IMR-90 (cell line): ENCODE measurements around the gene PLAGL1. TPM values are rescaled to one million over a fixed set of nuclear protein-coding genes. Genes with fewer than 3 reads are reported as not detected.

Source experiments
- ATAC-seq: fragments of 200-7000 bp; cut with Tn5 transposase; 2 replicates; pipeline ENCODE4 v1.9.1; 2020; ENCODE audit warnings: low read depth, mild to moderate bottlenecking, moderate library complexity
- BruUV-seq: library from RNA; stranded (reverse); fragments of 400-500 nt; replicated peaks from 2 replicates; lab custom pipeline; 2021; lab: Mats Ljungman, UMichigan
- CTCF ChIA-PET: fragments of 300-600 bp; formaldehyde crosslinking; extraction: SDS; loops from one replicate; lab custom pipeline; 2021; ENCODE audit warnings: antibody characterized with exemption; lab: Yijun Ruan, JAX
- POLR2A ChIA-PET: fragments of 300-600 bp; sonication (Branson Sonifier 250); formaldehyde crosslinking; loops from one replicate; lab custom pipeline; 2022; ENCODE audit warnings: antibody characterized with exemption; ENCODE audit not compliant: unreplicated experiment; lab: Charles Lee
- DNase-seq: peaks from one replicate; pipeline ENCODE4 v3.0.0; 2013
- H2AFZ ChIP-seq: replicated peaks from 2 replicates; pipeline ENCODE3; 2013; ENCODE audit warnings: low read length, mild to moderate bottlenecking; ENCODE audit not compliant: poor library complexity
- H2AK5ac ChIP-seq: 2 replicates; pipeline ENCODE4 v1.6.1; 2013; ENCODE audit warnings: low read depth, low read length, inconsistent platforms
- H2AK9ac ChIP-seq: replicated peaks from 2 replicates; pipeline ENCODE3; 2013; ENCODE audit warnings: mild to moderate bottlenecking, low read depth, low read length, moderate library complexity; ENCODE audit not compliant: poor library complexity
- H2BK120ac ChIP-seq: 2 replicates; pipeline ENCODE4 v1.6.1; 2013; ENCODE audit warnings: low read depth, low read length, inconsistent platforms
- H2BK15ac ChIP-seq: 3 replicates; pipeline ENCODE4 v1.6.1; 2013; ENCODE audit warnings: low read depth, low read length, inconsistent platforms
- H2BK20ac ChIP-seq: 2 replicates; pipeline ENCODE4 v1.6.1; 2013; ENCODE audit warnings: low read depth, mild to moderate bottlenecking, inconsistent platforms, low read length, moderate library complexity
- H2BK5ac ChIP-seq: 2 replicates; pipeline ENCODE4 v1.6.1; 2013; ENCODE audit warnings: mild to moderate bottlenecking, low read depth, low read length, inconsistent platforms; ENCODE audit not compliant: poor library complexity, severe bottlenecking
- H3K14ac ChIP-seq: replicated peaks from 2 replicates; pipeline ENCODE4 v1.6.1; 2013; ENCODE audit warnings: low read depth, low read length, inconsistent platforms
- H3K18ac ChIP-seq: 2 replicates; pipeline ENCODE4 v1.6.1; 2013; ENCODE audit warnings: low read depth, low read length, control low read depth
- H3K23ac ChIP-seq: 2 replicates; pipeline ENCODE4 v1.6.1; 2013; ENCODE audit warnings: low read depth, low read length, inconsistent platforms
- H3K27ac ChIP-seq: 2 replicates; pipeline ENCODE4 v1.5.1; 2013; ENCODE audit warnings: mild to moderate bottlenecking, control low read depth, low read length; ENCODE audit not compliant: insufficient read depth
- H3K27me3 ChIP-seq: 2 replicates; pipeline ENCODE4 v1.6.1; 2013; ENCODE audit warnings: low read length; ENCODE audit not compliant: control insufficient read depth, insufficient read depth
- H3K36me3 ChIP-seq: 2 replicates; pipeline ENCODE4 v1.6.1; 2013; ENCODE audit warnings: low read length, mixed read lengths; ENCODE audit not compliant: control insufficient read depth, insufficient read depth
- H3K4ac ChIP-seq: 2 replicates; pipeline ENCODE4 v1.6.1; 2013; ENCODE audit warnings: low read depth, low read length, inconsistent platforms
- H3K4me1 ChIP-seq: 2 replicates; pipeline ENCODE4 v1.6.1; 2013; ENCODE audit warnings: low read length, mixed read lengths; ENCODE audit not compliant: control insufficient read depth, insufficient read depth
- H3K4me2 ChIP-seq: 2 replicates; pipeline ENCODE4 v1.6.1; 2013; ENCODE audit warnings: low read depth, mild to moderate bottlenecking, control low read depth, low read length, moderate library complexity
- H3K4me3 ChIP-seq: 2 replicates; pipeline ENCODE4 v1.5.1; 2013; ENCODE audit warnings: low read depth, mild to moderate bottlenecking, control low read depth, low read length, moderate library complexity; ENCODE audit not compliant: insufficient read depth
- H3K56ac ChIP-seq: 2 replicates; pipeline ENCODE4 v1.6.1; 2013; ENCODE audit warnings: low read length, inconsistent platforms; ENCODE audit not compliant: insufficient read depth; ENCODE audit errors: extremely low read depth
- H3K79me1 ChIP-seq, 2 experiments: 2 replicates each; pipeline ENCODE4 v1.6.1; 2013; ENCODE audit warnings: low read length in 2 of 2, inconsistent platforms in 1 of 2, low read depth in 1 of 2
- H3K9ac ChIP-seq: 2 replicates; pipeline ENCODE4 v1.6.1; 2013; ENCODE audit warnings: low read depth, low read length, control low read depth
- H3K9me1 ChIP-seq: 2 replicates; pipeline ENCODE4 v1.6.1; 2013; ENCODE audit warnings: low read length, inconsistent platforms; ENCODE audit not compliant: insufficient read depth
- H3K9me3 ChIP-seq: 2 replicates; pipeline ENCODE4 v1.6.1; 2013; ENCODE audit warnings: low read length; ENCODE audit not compliant: control insufficient read depth, insufficient read depth
- H4K20me1 ChIP-seq: 2 replicates; pipeline ENCODE4 v1.6.1; 2013; ENCODE audit warnings: low read length, inconsistent platforms; ENCODE audit not compliant: insufficient read depth
- H4K5ac ChIP-seq: 2 replicates; pipeline ENCODE4 v1.6.1; 2013; ENCODE audit warnings: mild to moderate bottlenecking, low read depth, low read length, control low read depth
- H4K8ac ChIP-seq, 2 experiments: 2 replicates each; pipeline ENCODE4 v1.6.1; 2013; ENCODE audit warnings: low read depth in 2 of 2, low read length in 2 of 2, control low read depth in 1 of 2, inconsistent platforms in 1 of 2
- H4K91ac ChIP-seq: 2 replicates; pipeline ENCODE4 v1.6.1; 2013; ENCODE audit warnings: low read depth, low read length, inconsistent platforms; ENCODE audit not compliant: insufficient read depth
- CTCF ChIP-seq: conservative IDR thresholded peaks from 2 replicates; pipeline ENCODE4 v1.5.1; 2012; ENCODE audit warnings: mild to moderate bottlenecking, low read depth, low read length, improper control_type of control experiment
- MAZ ChIP-seq: IDR thresholded peaks from 2 replicates; pipeline ENCODE4 v1.6.1; 2012; ENCODE audit warnings: low read depth, mild to moderate bottlenecking, low read length, improper control_type of control experiment, moderate library complexity, borderline replicate concordance
- MXI1 ChIP-seq: IDR thresholded peaks from 2 replicates; pipeline ENCODE4 v1.6.1; 2012; ENCODE audit warnings: low read depth, mild to moderate bottlenecking, low read length, moderate library complexity, borderline replicate concordance
- NFE2L2 ChIP-seq: fragments of 150-350 bp; IDR thresholded peaks from 2 replicates; pipeline ENCODE4 v1.6.1; 2016; ENCODE audit warnings: low read depth, mild to moderate bottlenecking, low read length
- RCOR1 ChIP-seq: IDR thresholded peaks from 2 replicates; pipeline ENCODE4 v1.6.1; 2012; ENCODE audit warnings: mild to moderate bottlenecking, low read length, improper control_type of control experiment; ENCODE audit not compliant: insufficient replicate concordance
- WGBS, 2 experiments: methylation state at CpG; one replicate each; pipeline versions ENCODE4 v1.1.5 to v1.1.7; 2013; ENCODE audit warnings: missing lambda C conversion rate in 2 of 2; ENCODE audit not compliant: insufficient read length in 1 of 2; ENCODE audit errors: extremely low coverage in 2 of 2; 5-methylcytosine and 5-hydroxymethylcytosine counted together
- dilution Hi-C: fragments of 300-500 bp; cut with HindIII; formaldehyde crosslinking; loops from one replicate; pipeline ENCODE4 v1.14.3; 2018; ENCODE audit warnings: low sequenced_read_pairs; ENCODE audit not compliant: unreplicated experiment
- in situ Hi-C: fragments of 300-500 bp; cut with MboI; formaldehyde crosslinking; loops from 3 replicates; pipeline ENCODE4 v1.14.3; 2019; ENCODE audit warnings: low sequenced_read_pairs, inconsistent platforms, mixed read lengths
- intact Hi-C: fragments of 100-400 bp; cut with micrococcal nuclease; formaldehyde crosslinking; loops from 2 replicates; pipeline ENCODE4 v1.10.0; 2022
- polyA plus RNA-seq, 3 experiments: library from polyadenylated mRNA; depleted of rRNA; stranded (reverse); fragments of >200 nt; gene quantifications; 2 replicates each; pipeline ENCODE4 v1.2.3, GENCODE V29; 2012; ENCODE audit warnings: low replicate concordance in 1 of 3
- total RNA-seq: library from RNA; depleted of rRNA; stranded (reverse); fragments of >200 nt; gene quantifications from 2 replicates; pipeline ENCODE4 v1.2.3, GENCODE V29; 2012

PLAGL1 gene
- total and polyA plus RNA-seq, 2 of the 4 experiments (the other 2 are of a cell fraction): 23.3 to 73.8 TPM

DNA sequence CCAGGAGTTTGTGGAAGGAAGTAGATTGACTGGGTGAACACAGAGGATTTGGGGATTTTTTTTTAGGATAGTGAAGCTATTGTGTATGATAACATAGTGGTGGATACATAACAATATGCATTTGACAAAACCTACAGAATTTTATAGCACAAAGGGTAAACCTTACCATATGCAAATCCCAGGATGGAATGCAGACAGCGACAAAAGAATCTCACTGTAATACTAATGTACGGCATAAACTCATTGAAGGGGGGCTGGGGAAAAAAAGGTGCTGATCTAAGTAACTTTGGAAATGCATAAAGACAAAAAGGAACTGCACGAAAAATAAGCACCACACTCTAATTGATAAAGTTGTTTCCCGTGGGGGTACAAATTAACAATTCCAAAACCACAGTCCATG is 15.2 kb upstream of the PLAGL1 start:
- no peak for ATAC-seq

More for the DNA sequence above, 15.2 kb upstream of the PLAGL1 start:
- H3K27me3 ChIP-seq: peaks cover 7% of the 10 kb centered on the region
- no peak overlapping the region for H3K56ac ChIP-seq
- no peak overlapping the region for H3K4ac ChIP-seq
- H2BK120ac ChIP-seq: no peak overlapping the region
- H3K9me1 ChIP-seq: no peaks in the 10 kb centered on the region
- H3K9ac ChIP-seq: no peak overlapping the region
- H2BK15ac ChIP-seq: no peak overlapping the region
- no peak overlapping the region for H2AK9ac ChIP-seq
- H2BK20ac ChIP-seq: no peak overlapping the region
- ChIA-PET CTCF (interaction anchor here (0.6 to 0.9 kb wide), 2 partner anchors 63 to 193 kb away, joined by 3 read pairs; no protein-coding TSS in a partner anchor), POLR2A (no interaction called here)
- H3K4me2 ChIP-seq: no peak overlapping the region
- H3K4me3 ChIP-seq: no peak overlapping the region
- H3K14ac ChIP-seq: no peak overlapping the region
- no CpG with 5 or more reads among the region's 4 CpGs for WGBS, 2 experiments
- H4K5ac ChIP-seq: no peak overlapping the region
- H4K8ac ChIP-seq: no peak overlapping the region
- no TSS peak for BruUV-seq
- dilution Hi-C loops: no loop called here
- no peaks in the 10 kb centered on the region for H3K9me3 ChIP-seq
- H4K20me1 ChIP-seq: no peaks in the 10 kb centered on the region
- no peak overlapping the region for H4K91ac ChIP-seq
- no peak overlapping the region for H3K18ac ChIP-seq
- no peak for TF ChIP-seq MAZ
- no peak for TF ChIP-seq RCOR1
- TF ChIP-seq CTCF: no peak
- no peak for TF ChIP-seq MXI1
- no peak for TF ChIP-seq NFE2L2
- no peak overlapping the region for H2AK5ac ChIP-seq
- no peaks in the 10 kb centered on the region for H3K36me3 ChIP-seq
- in situ Hi-C loops: loop anchor here (25.0 kb wide), 1 partner anchor 1336 kb away; no protein-coding TSS in a partner anchor
- H3K27ac ChIP-seq: no peak overlapping the region
- H3K23ac ChIP-seq: no peak overlapping the region
- H2AFZ ChIP-seq: no peak overlapping the region
- intact Hi-C loops: no loop called here
- H3K79me1 ChIP-seq: no peaks in the 10 kb centered on the region
- DNase-seq: no peak
- no peak overlapping the region for H2BK5ac ChIP-seq
- H3K4me1 ChIP-seq: no peaks in the 10 kb centered on the region
